HG03378 (cell line): ENCODE measurements around the gene APOBEC4.
A peak's percentile ranks its signal among the peaks of the same experiment; 100 is the strongest.

ENCODE experiments used
- ATAC-seq: cut with Tn5 transposase; IDR thresholded peaks from one replicate; pipeline ENCODE4 v1.9.1; 2021; ENCODE audit warnings: mild to moderate bottlenecking, moderate library complexity; ENCODE audit not compliant: unreplicated experiment

The APOBEC4 gene

GRCh38 chr1:183675381-183675780, 22.3 kb upstream of the APOBEC4 start:
- ATAC-seq: no peak

GRCh38 chr1:183674886-183675285, 21.8 kb upstream of the APOBEC4 start:
- no peak for ATAC-seq

GRCh38 chr1:183674339-183674738, 21.2 kb upstream of the APOBEC4 start:
- ATAC-seq: no peak

DNA sequence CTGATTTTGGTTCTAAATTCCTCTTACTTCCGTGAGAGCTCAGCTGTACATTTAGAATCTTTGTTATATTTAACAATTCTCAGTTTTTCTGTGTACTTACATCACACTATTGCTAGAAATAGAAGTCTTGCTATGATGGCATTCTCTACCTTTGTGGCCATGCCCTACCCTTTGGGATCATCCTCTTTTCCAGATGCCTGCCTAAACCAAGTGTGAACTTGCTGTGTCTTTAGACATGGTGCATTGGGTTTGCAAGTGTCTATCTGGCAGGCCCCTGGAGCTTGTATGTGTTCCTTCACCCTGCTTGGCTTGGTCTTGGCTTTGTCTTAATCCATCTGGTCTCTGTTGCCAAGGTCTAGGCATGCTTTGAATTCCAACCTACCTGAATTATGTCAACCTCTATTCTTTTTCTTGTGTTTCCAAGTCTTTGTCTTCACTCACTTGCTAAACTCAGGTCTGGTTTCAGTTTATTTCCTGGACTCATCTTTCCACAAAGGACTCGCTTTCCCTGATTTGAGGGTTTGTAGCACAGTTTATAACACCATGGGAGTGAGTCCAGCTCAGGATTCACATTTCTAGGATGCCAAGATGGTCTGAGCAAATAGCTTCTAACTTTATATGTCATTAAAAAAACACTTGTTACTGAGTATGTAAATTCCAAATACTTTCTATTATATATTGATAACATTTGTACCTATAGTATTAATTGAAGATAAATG, 20.6 kb upstream of the APOBEC4 start:
- ATAC-seq: no peak

DNA sequence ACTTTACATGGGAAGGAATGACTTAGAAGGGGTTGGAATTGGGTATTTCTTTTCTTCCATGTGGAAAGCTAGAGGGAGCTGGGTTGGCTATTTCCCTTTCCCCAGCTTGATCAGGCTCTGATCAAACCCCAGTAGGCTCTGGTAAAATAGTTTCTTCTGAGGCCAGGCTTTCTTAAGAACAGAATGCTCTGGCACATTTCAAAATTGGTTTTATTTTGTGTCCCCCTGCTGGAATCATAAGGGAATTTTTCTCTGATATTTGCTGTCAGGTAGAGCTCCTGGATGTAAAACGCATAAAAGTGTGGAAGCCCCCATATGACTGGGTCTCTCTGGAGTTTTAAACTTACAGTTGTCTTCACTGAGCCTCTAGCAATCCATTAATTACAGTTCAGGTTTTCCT, 17.1 kb upstream of the APOBEC4 start:
- no peak for ATAC-seq

DNA sequence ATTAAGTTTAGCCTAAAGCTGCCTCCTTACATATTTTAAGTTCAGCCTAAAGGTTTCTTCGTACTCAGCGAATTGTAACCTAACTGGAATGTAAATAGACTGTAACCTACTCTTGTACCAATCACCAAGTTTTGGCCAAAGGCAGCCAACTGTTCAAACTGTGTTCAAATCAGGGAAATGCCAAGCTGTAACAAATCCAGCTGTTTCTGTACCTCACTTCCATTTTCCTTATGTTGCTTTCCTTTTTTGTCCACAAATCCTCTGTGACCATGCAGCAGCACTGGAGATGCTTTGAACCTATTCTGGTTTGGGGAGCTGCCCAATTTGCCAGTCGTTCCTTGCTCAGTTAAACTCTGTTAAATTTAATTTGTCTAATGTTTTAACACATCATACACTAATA, 3.2 kb upstream of the APOBEC4 start:
- ATAC-seq: no peak

DNA sequence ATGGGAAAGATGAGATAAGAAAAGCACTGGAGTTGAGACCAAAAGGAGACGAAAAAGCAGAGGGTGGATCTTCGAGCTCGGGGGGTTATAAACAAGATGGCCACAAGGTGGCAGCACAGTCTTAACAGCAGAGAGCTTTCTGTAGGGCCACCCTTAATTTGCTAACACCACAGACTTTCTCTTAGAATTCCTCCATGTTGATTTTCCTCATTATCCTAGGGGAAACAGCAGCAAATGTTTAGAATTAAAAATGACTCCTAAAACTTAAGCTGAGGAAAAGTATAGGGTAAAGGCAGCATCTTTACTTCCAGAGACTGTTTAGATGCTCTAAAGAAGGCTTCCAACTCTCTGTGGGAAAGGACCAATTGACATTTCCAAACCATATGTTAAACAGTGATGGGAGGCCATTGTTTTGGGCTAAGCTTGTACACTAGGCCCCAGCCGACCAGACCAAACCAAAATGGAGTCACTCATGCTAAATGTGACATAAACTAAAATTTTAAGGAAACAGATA, 2.5 kb upstream of the APOBEC4 start:
- ATAC-seq: peak; percentile 75

GRCh38 chr1:183654706-183655105, 1.6 kb upstream of the APOBEC4 start:
- no peak for ATAC-seq

- no peak for ATAC-seq
These were observed 848 bp upstream of the APOBEC4 start for GRCh38 chr1:183653876-183654451.

DNA sequence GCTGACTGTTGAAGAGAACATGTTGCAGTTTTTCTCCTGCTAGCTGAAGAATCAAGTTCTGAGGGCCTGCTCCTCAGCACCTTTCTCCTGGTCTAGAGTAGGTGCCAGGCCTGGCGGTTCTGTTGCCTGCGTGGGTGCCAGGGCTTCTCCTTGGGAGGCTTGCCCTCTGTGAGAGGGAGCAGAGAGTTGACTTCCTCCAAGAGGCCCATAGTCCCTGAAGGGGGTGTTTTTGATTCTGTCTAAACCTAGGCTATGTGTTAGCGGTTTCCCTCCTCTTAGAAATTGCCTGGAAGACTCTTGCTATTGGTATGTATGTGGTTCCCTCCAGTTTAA, 312 bp upstream of the APOBEC4 start:
- ATAC-seq: no peak

GRCh38 chr1:183652107-183652506, 1.0 kb downstream of the APOBEC4 start:
- no peak for ATAC-seq

- ATAC-seq: no peak
These were observed 1.5 kb downstream of the APOBEC4 start for GRCh38 chr1:183651612-183652011.

GRCh38 chr1:183648042-183648441, 5.1 kb downstream of the APOBEC4 start:
- ATAC-seq: no peak

DNA sequence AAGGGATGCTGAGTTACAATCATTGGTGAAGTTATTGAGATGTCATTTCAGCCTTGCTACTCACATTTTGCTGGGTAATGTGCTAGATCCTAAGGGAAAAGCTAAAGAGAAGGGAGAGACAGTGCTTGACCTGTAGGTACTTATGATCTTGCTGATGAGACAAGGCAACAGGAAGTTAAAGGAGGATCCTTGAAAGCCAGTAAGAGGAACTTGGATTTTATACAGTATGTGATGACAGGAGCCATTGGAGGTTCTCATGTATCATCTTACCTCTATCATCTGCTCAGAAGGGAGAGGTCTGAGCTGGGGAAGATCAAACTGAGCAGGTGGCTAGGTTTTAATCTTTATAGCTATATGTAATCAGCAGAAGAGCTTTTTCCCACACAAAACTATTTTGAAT, 6.3 kb downstream of the APOBEC4 start:
- no peak for ATAC-seq

GRCh38 chr1:183645531-183645930, 7.6 kb downstream of the APOBEC4 start:
- no peak for ATAC-seq

DNA sequence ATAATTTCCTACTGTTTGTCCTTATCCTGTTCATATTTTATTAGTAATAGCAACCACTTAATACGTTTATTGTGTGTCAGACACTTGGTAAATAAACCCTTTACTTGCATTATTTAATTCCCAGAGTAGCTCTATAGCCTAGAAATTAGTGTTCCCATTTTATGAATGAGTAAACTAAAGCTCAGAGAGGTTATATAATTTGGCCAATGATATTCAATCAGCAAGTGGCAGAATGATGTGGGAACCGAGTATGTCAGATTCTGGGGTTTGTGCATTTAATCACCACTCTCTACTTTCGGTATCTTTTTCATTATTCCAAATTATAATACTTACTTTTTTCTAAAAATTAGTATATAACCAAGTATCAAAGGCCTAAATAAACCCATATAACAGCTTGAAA, 10.9 kb downstream of the APOBEC4 start:
- no peak for ATAC-seq

DNA sequence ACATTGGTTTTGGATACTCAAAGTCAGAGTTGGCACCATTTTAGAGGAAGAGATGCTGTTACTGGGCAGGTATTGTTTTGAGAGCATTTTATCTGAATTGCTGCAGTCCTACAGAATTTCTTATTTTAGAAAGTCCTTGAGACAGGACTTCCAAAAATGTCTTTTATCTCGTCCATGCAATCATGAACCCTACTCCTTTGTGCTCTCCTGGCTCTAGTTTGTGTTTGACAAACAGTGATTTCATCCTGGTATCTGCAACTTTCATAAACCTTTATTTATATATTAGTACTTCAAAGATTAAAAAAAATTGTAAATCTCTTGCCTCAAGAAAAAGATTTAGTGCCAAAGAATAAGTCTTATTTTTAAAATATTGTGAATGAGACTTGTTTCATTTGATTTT, 12.9 kb downstream of the APOBEC4 start:
- no peak for ATAC-seq

- no peak for ATAC-seq
These were observed 14.3 kb downstream of the APOBEC4 start for GRCh38 chr1:183638649-183639387.

GRCh38 chr1:183636783-183637182, 16.3 kb downstream of the APOBEC4 start:
- no peak for ATAC-seq

GRCh38 chr1:183636334-183636682, 16.8 kb downstream of the APOBEC4 start:
- ATAC-seq: no peak

DNA sequence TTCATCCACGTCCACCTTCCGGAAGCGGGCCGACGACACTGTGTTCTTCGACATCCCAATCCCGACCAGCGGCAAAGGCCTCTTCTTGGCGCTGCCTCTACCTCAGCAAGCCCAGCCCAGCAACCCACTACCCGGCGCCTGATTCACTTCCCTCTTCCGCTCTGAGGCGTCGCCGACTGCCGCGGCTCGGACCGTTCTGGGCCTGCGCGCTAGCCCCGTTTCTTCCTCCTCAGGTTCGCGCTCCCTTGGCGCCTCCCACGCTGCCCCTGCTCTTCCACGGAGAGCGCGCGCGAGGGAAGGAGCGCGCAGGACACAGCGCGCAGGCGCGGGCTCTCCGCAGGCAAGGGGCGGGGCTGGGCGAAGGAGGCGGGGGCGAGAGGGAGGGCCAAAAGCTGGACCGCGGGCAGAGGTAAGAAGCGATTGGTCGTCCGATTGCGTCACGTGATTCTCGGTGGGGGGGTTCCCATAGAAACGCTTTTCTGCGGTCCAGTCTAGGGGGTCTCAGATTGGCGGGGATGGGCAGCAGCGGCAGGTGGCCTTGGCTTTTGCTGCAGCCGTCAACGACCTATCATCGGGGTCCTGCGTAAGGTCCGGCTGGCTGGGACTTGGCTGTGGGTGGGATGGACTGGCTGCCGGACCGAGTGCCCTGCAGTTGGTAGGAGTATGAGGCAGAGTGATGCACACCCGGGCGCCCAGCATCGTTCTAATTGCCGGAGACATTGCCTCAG, 17.3 kb downstream of the APOBEC4 start, which contains the start of gene ARPC5:
TSS of gene ARPC5 (minus strand) at position 178 of the 728 bp plus-strand sequence. CDS start at position 54, 124 bp downstream.
- ATAC-seq: peak; percentile 59
